ENCODE data around the gene SEPTIN2. TPM values are rescaled to one million over a fixed set of nuclear protein-coding genes. Genes with fewer than 3 reads are reported as not detected.

SEPTIN2 gene
- total RNA-seq, 1 donor from 2014 or later: 215 TPM

DNA sequence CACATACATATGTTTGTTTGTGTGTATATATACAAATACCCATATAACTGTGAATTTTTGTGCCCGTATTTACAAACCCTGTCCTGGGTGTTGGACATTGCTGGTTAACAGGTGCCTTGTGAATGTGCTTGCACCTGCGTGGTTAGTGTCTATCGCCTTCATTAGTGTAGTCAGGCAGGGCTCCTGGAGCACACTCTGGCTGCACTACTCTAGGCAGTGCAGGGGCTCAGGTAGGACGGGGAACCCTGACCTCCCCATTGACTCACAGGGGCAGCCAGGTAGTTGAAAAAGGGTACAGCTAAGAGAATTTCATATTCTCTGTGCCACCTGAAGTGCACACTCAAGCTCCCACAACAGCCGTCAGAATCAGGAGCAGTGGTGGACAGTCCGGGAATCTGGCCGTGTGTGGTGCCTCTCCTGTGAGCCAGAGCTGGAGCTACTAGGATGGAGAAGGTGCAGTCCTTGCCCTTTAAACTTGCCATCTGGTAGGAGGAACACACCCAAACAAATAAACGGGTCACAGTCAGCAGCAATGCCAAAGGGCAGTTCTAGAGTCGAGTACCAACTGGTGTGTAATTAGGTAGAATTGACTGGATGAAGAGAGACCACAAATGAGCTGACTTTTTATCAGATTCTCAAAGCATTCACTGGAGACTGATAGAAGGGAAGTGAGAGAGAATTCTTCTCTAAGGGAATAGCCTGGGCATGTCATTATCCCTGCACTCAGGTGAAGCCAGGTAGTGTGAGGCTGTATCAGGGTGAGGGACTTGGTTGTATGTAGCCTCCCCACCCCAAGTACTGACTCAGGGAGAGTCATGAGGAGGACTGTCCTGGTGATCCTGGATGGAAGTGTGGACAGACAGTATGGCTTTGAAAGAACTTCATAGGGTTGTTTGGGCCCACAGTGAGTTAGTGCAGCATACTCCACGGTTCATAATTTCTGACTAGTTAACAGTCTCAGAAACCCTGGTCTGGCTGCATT, 84.5 kb downstream of the SEPTIN2 start:
- Mint-ChIP-seq H3K27ac (no peak overlapping the region), H3K4me1 (no peaks in the 10 kb centered on the region), H3K36me3 (ENCODE audit: low read depth) (peaks cover 4% of the 10 kb centered on the region), H3K4me3 (no peak overlapping the region), H3K9me3 (no peaks in the 10 kb centered on the region), H3K27me3 (no peaks in the 10 kb centered on the region)
- intact Hi-C loops (cut with micrococcal nuclease): no loop called here
- no peak for DNase-seq

Other genes with a start within 250 kb of the SEPTIN2 start
- gene MTERF4, start 213.6 kb upstream of the SEPTIN2 start, total RNA-seq: 39.3 and 43.9 TPM in 2 replicates
- 87.5 and 92.0 TPM in 2 replicates for gene PASK, start 166.5 kb upstream of the SEPTIN2 start, total RNA-seq
- 111 and 113 TPM in 2 replicates for gene PPP1R7, start 165.5 kb upstream of the SEPTIN2 start, total RNA-seq
- gene ANO7, start 127.2 kb upstream of the SEPTIN2 start, total RNA-seq: 2.8 and 3.5 TPM in 2 replicates
- gene HDLBP, start 253 bp upstream of the SEPTIN2 start, total RNA-seq: 266 and 270 TPM in 2 replicates
- 36.5 and 43.1 TPM in 2 replicates for gene FARP2, start 40.4 kb downstream of the SEPTIN2 start, total RNA-seq
- gene STK25, start 192.7 kb downstream of the SEPTIN2 start, total RNA-seq: 121 and 145 TPM in 2 replicates
- gene BOK, start 242.8 kb downstream of the SEPTIN2 start, total RNA-seq: 0.17 and 0.77 TPM in 2 replicates

All from activated CD4-positive, alpha-beta T cell treated with anti-CD3 and anti-CD28 coated beads, Interleukin-2, amount 10 ng/mL, durations not matched to agents 24 days and 14 days (primary cell).